Sigmoid colon (tissue), 7 donors: ENCODE measurements around the gene MEIOSIN. TPM values are rescaled to one million over a fixed set of nuclear protein-coding genes. Genes with fewer than 3 reads are reported as not detected.
A peak's percentile ranks its signal among the peaks of the same experiment; 100 is the strongest.

Source experiments
- DNase-seq: peaks from one replicate; pipeline ENCODE4 v3.0.0-alpha.2; 2019
- H3K27ac ChIP-seq, 4 donors: fragments of 200-600 bp; sonication (generic); one replicate each; pipeline ENCODE4 v1.5.1; 2016 to 2019; ENCODE audit warnings: mild to moderate bottlenecking in 1 of 4
- H3K27me3 ChIP-seq, 3 donors: fragments of 200-600 bp; sonication (generic); one replicate each; pipeline ENCODE4 v1.5.1; 2019; ENCODE audit warnings: mild to moderate bottlenecking in 1 of 3
- H3K36me3 ChIP-seq, 4 donors: fragments of 200-600 bp; sonication (generic); one replicate each; pipeline ENCODE4 v1.5.1; 2016 to 2019
- H3K4me1 ChIP-seq, 4 donors: fragments of 200-600 bp; sonication (generic); one replicate each; pipeline ENCODE4 v1.5.1; 2017 to 2019
- H3K4me3 ChIP-seq, 4 donors: fragments of 200-600 bp; sonication (generic); one replicate each; pipeline ENCODE4 v1.5.1; 2017 to 2019; ENCODE audit warnings: mild to moderate bottlenecking in 2 of 4, moderate library complexity in 1 of 4
- H3K9me3 ChIP-seq, 4 donors: fragments of 200-600 bp in 3 of 4; sonication (generic) in 3 of 4; one replicate each; pipeline versions ENCODE4 v1.5.1 to v1.6.1; 2013 to 2019
- CTCF ChIP-seq, 4 experiments: fragments of 450-650 bp in 3 of 4; fragments of 200-600 bp in 1 of 4; IDR thresholded peaks; one replicate each; pipeline ENCODE4 v1.5.1; 2016 to 2019; ENCODE audit warnings: antibody characterized with exemption in 4 of 4, mild to moderate bottlenecking in 3 of 4, moderate library complexity in 2 of 4
- EP300 ChIP-seq, 4 donors: sonication (generic); formaldehyde crosslinking; IDR thresholded peaks; one replicate each; pipeline ENCODE4 v1.6.1; 2017; ENCODE audit warnings: antibody characterized with exemption in 4 of 4
- POLR2A ChIP-seq, 2 donors: fragments of 450-650 bp; IDR thresholded peaks; one replicate each; pipeline ENCODE4 v1.6.1; 2016; ENCODE audit warnings: antibody characterized with exemption in 2 of 2, mild to moderate bottlenecking in 2 of 2, moderate library complexity in 2 of 2
- POLR2AphosphoS5 ChIP-seq, 4 donors: sonication (generic); formaldehyde crosslinking; IDR thresholded peaks; one replicate each; pipeline ENCODE4 v1.6.1; 2017; ENCODE audit warnings: antibody characterized with exemption in 4 of 4
- WGBS, 2 donors: extraction: QIAGEN DNeasy Blood & Tissue Kit; methylation state at CpG; one replicate each; pipeline ENCODE4 v1.1.7; 2013; 5-methylcytosine and 5-hydroxymethylcytosine counted together
- intact Hi-C: fragments of 100-400 bp; cut with DNase I; formaldehyde crosslinking; loops from one replicate; pipeline ENCODE4 v1.15.1; 2023
- polyA plus RNA-seq, 3 donors: library from polyadenylated mRNA; stranded (reverse); fragments of 200-250 nt; gene quantifications; one replicate each; pipeline ENCODE4 v1.2.3, GENCODE V29; 2013
- total RNA-seq, 4 donors: library from RNA; depleted of rRNA; stranded (reverse); fragments of >200 nt; gene quantifications; one replicate each; pipeline ENCODE4 v1.1.0, GENCODE V29; 2016
- donor health status: healthy with polysubstance abuse.
- donor health status: Bipolar disorder and iron deficiency.
- donor health status: healthy.

MEIOSIN gene
- total and polyA plus RNA-seq, 7 donors, result not detected

DNA sequence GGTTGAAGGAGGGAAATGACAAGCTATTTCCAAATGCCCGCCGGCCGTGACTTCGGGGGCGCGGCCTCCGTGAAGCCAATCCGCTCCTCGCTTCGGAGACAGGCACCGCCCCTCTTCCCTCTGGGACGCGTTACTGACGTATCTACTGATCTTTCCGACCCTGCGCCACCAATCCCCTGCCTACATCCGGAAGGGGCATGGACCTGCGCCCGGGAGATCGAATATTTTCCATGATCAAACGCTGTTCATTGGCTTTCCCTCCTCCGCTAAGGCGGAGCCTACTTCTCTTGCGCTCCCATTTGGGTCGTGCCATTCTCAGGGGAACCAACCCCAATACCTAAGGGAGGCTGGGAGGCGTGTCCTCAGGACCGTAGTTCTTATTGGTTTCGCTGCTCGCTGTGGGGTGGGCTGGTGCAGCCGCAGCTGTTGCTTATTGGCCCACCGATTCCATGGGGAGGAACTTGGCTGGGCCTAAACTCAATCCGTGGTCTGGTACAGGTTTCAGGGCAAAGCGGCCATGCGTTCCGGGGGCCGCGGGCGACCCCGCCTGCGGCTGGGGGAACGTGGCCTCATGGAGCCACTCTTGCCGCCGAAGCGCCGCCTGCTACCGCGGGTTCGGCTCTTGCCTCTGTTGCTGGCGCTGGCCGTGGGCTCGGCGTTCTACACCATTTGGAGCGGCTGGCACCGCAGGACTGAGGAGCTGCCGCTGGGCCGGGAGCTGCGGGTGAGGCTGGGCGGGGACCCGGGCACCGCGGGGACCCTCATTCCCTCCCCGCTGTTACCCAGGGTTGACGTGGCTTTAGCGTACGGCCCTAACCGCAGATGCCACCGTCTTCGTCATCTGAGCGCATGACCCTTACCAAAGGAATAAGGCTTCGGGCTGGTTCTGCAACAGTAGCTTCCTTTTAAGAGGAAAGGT is 40.8 kb upstream of the MEIOSIN start, which contains the start of gene QPCTL:
Gene QPCTL, plus strand, starts transcription at position 480 of the 919 bp plus-strand sequence. Its CDS starts 38 bp downstream, at position 518.
- TF ChIP-seq POLR2A (IDR thresholded peaks at IDR 0.05), result peak; percentile 48 to 56
- no peak for TF ChIP-seq CTCF (IDR thresholded peaks at IDR 0.05)
- TF ChIP-seq EP300 (IDR thresholded peaks at IDR 0.05), result peak in 2 of 4 donors; percentile 21 to 42
- peak; percentile 55 to 83 (median 78) for TF ChIP-seq POLR2AphosphoS5 (IDR thresholded peaks at IDR 0.05)
- WGBS, 2 donors, result 0% methylated on average over 70 of the region's 70 CpGs
- DNase-seq, result peak; percentile 99
- Histone ChIP-seq H3K36me3 (peaks cover 10 to 31% (median 11%) of the 10 kb centered on the region in 4 donors), H3K4me3 (peak within 1 kb of the TSS; percentile 62 to 91 (median 82)), H3K9me3 (no peaks in the 10 kb centered on the region), H3K27ac (peak within 1 kb of the TSS; percentile 93 to 95 (median 94)), H3K27me3 (no peaks in the 10 kb centered on the region), H3K4me1 (peaks cover 0 to 24% (median 16%) of the 10 kb centered on the region in 4 donors)
- intact Hi-C loops, result loop anchor here (1.0 to 10.0 kb wide), 5 partner anchors 25 to 268 kb away; partner anchors contain the start of genes DMWD, ERCC1 and FBXO46

DNA sequence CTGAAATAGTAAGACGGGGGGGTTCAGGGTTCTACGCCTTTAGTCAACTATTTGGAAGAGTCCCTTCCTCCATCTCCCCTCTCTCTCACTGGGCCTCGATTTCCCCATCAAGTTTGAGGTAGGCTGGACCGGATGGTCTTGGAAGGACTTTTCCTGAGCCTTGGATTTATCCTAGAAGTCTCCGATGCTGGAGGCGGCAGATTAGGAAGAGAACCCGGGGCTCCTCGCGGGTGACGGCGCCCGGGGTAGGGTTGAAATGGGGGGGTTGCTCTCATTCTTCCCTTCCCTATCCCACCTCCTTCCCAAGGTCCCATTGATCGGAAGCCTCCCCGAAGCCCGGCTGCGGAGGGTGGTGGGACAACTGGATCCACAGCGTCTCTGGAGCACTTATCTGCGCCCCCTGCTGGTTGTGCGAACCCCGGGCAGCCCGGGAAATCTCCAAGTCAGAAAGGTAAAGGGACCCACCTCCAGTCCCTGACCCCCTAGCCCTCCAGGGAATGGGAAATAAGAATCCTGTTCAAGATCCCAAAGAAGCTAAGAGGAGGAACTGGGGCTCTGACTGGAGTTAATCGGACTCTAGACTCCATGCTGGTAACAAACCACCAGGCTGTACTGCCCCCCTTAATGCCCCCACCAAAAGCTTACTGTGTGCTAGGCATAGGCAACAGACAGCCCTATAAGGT is 40.0 kb upstream of the MEIOSIN start:
- peak; percentile 88 for DNase-seq
- TF ChIP-seq CTCF (IDR thresholded peaks at IDR 0.05) (peak; percentile 64 to 91 (median 82)), EP300 (IDR thresholded peaks at IDR 0.05) (no peak), POLR2AphosphoS5 (IDR thresholded peaks at IDR 0.05) (peak in 1 of 4 donors; percentile 11)
- Histone ChIP-seq H3K4me3 (peak overlapping the region; percentile 62 to 91 (median 82)), H3K36me3 (peaks cover 2 to 23% (median 3%) of the 10 kb centered on the region in 4 donors), H3K27me3 (no peaks in the 10 kb centered on the region), H3K4me1 (peaks cover 0 to 24% (median 16%) of the 10 kb centered on the region in 4 donors), H3K9me3 (no peaks in the 10 kb centered on the region), H3K27ac (peak overlapping the region; percentile 93 to 95 (median 94))
- intact Hi-C loops, result loop anchor here (2.0 to 10.0 kb wide), 4 partner anchors 38 to 268 kb away; partner anchors contain the start of genes DMWD, ERCC1 and FBXO46
- WGBS, 2 donors, result 1% methylated on average over 22 of the region's 22 CpGs

GRCh38 chr19:45701676-45702075 is 31.6 kb upstream of the MEIOSIN start:
- no peak overlapping the region for H3K27ac ChIP-seq
- no peaks in the 10 kb centered on the region for H3K4me1 ChIP-seq
- H3K36me3 ChIP-seq, result peaks cover 0 to 28% (median 4%) of the 10 kb centered on the region in 4 donors
- no peaks in the 10 kb centered on the region for H3K9me3 ChIP-seq
- no peak for TF ChIP-seq CTCF (IDR thresholded peaks at IDR 0.05)
- TF ChIP-seq POLR2AphosphoS5 (IDR thresholded peaks at IDR 0.05), result no peak
- no peak for TF ChIP-seq POLR2A (IDR thresholded peaks at IDR 0.05)
- no peak for TF ChIP-seq EP300 (IDR thresholded peaks at IDR 0.05)
- WGBS, 2 donors, result 61 to 84% methylated on average over 7 of the region's 7 CpGs
- H3K4me3 ChIP-seq, result no peak overlapping the region
- DNase-seq, result no peak
- no peaks in the 10 kb centered on the region for H3K27me3 ChIP-seq
- intact Hi-C loops, result no loop called here

DNA sequence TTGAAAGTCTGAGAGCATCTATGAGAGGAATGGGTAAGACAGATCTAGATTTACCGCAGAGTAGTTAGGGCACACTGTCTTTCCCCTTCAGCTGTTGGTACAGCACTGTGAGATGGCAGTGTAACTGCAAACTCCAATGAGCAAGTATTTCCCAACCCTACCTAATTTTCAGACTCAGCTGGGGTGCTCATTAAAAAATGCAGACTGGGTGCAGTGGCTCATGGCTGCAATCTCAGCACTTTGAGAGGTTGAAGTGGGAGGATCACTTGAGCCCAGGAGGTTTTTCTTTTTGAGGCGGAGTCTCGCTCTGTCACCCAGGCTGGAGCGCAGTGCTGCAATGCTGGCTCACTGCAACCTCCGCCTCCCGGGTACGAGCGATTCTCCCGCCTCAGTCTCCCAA is 28.1 kb upstream of the MEIOSIN start:
- Histone ChIP-seq H3K4me3 (no peak overlapping the region), H3K9me3 (no peaks in the 10 kb centered on the region), H3K36me3 (peaks cover 0 to 22% (median 4%) of the 10 kb centered on the region in 4 donors), H3K27me3 (no peaks in the 10 kb centered on the region), H3K27ac (no peak overlapping the region), H3K4me1 (peaks cover 0 to under 1% (median 0%) of the 10 kb centered on the region in 4 donors)
- TF ChIP-seq POLR2AphosphoS5 (IDR thresholded peaks at IDR 0.05), result no peak
- TF ChIP-seq EP300 (IDR thresholded peaks at IDR 0.05), result no peak
- TF ChIP-seq CTCF (IDR thresholded peaks at IDR 0.05), result no peak
- no peak for TF ChIP-seq POLR2A (IDR thresholded peaks at IDR 0.05)
- intact Hi-C loops, result no loop called here
- DNase-seq, result no peak
- WGBS, 2 donors, result 93 to 98% methylated on average over 9 of the region's 9 CpGs
